SK-N-SH (cell line): ENCODE results near the gene SLC15A2. TPM values are rescaled to one million over a fixed set of nuclear protein-coding genes. Genes with fewer than 3 reads are reported as not detected.

Experiments used
- CTCF ChIA-PET: fragments of 300-600, 350-600 bp; formaldehyde crosslinking; extraction: SDS; loops from one replicate; lab custom pipeline; 2021; lab: Yijun Ruan, JAX
- POLR2A ChIA-PET: fragments of 350-600 bp; sonication (Branson Sonifier 250); formaldehyde crosslinking; extraction: SDS; loops from one replicate; lab custom pipeline; 2020; ENCODE audit warnings: antibody characterized with exemption, inconsistent platforms; lab: Yijun Ruan, JAX
- DNase-seq: peaks from one replicate; pipeline ENCODE4 v3.0.0; 2012
- H2AFZ ChIP-seq: fragments of 200-600 bp; sonication (generic); 2 replicates; pipeline ENCODE4 v1.8.1; 2016; ENCODE audit warnings: antibody characterized with exemption, mild to moderate bottlenecking, low read depth
- H3F3A ChIP-seq: fragments of 200-600 bp; sonication (generic); replicated peaks from 2 replicates; pipeline ENCODE3; 2016; ENCODE audit warnings: antibody characterized with exemption, mild to moderate bottlenecking; ENCODE audit not compliant: insufficient read depth
- H3K27ac ChIP-seq, 2 experiments: fragments of 200-500 bp in 1 of 2; fragments of 200-600 bp in 1 of 2; sonication (Bioruptor generic) in 1 of 2; sonication (generic), shearing (Covaris generic) in 1 of 2; 2 replicates each; pipeline versions ENCODE4 v1.5.1 to v1.6.1; 2014 to 2016; ENCODE audit warnings: low read depth in 2 of 2, inconsistent platforms in 1 of 2, low read length in 1 of 2, mild to moderate bottlenecking in 1 of 2, mixed read lengths in 1 of 2
- H3K27me3 ChIP-seq: fragments of 200-600 bp; sonication (generic), shearing (Covaris generic); 2 replicates; pipeline ENCODE4 v1.6.1; 2016; ENCODE audit warnings: mixed run types; ENCODE audit not compliant: insufficient read depth
- H3K36me3 ChIP-seq, 2 experiments: fragments of 200-500 bp in 1 of 2; fragments of 200-600 bp in 1 of 2; sonication (Bioruptor generic) in 1 of 2; sonication (generic) in 1 of 2; replicated peaks in 1 of 2; 2 replicates each; pipeline versions ENCODE3 to v1.5.1; 2014 to 2016; ENCODE audit warnings: low read length in 1 of 2, mild to moderate bottlenecking in 1 of 2; ENCODE audit not compliant: insufficient read depth in 2 of 2, control insufficient read depth in 1 of 2
- H3K4me1 ChIP-seq, 2 experiments: fragments of 200-500 bp in 1 of 2; fragments of 200-600 bp in 1 of 2; sonication (Bioruptor generic) in 1 of 2; sonication (generic), shearing (Covaris generic) in 1 of 2; 2 replicates each; pipeline versions ENCODE4 v1.5.1 to v1.6.1; 2014 to 2016; ENCODE audit warnings: low read depth in 1 of 2, low read length in 1 of 2, mixed run types in 1 of 2; ENCODE audit not compliant: insufficient read depth in 2 of 2, control insufficient read depth in 1 of 2
- H3K4me2 ChIP-seq: fragments of 200-600 bp; sonication (generic), shearing (Covaris generic); 2 replicates; pipeline ENCODE4 v1.6.1; 2017; ENCODE audit warnings: mixed run types
- H3K4me3 ChIP-seq, 2 experiments: fragments of 200-500 bp in 1 of 2; fragments of 200-600 bp in 1 of 2; sonication (Bioruptor generic) in 1 of 2; sonication (generic), shearing (Covaris generic) in 1 of 2; 2 replicates each; pipeline versions ENCODE4 v1.5.1 to v1.8.1; 2014 to 2016; ENCODE audit warnings: low read depth in 2 of 2, inconsistent platforms in 1 of 2, low read length in 1 of 2, mild to moderate bottlenecking in 1 of 2, mixed read lengths in 1 of 2, moderate library complexity in 1 of 2
- H3K79me2 ChIP-seq: fragments of 200-600 bp; sonication (generic); 2 replicates; pipeline ENCODE4 v1.8.1; 2017; ENCODE audit warnings: mild to moderate bottlenecking; ENCODE audit not compliant: insufficient read depth
- H3K9ac ChIP-seq: fragments of 200-600 bp; sonication (generic); 2 replicates; pipeline ENCODE4 v1.6.1; 2017; ENCODE audit warnings: mixed run types
- H3K9me2 ChIP-seq: fragments of 200-600 bp; sonication (generic); 2 replicates; pipeline ENCODE4 v1.6.1; 2017; ENCODE audit warnings: mixed run types
- H3K9me3 ChIP-seq: fragments of 200-600 bp; sonication (generic); 2 replicates; pipeline ENCODE4 v1.6.1; 2017; ENCODE audit warnings: mixed run types, mild to moderate bottlenecking, moderate library complexity
- H4K20me1 ChIP-seq: fragments of 200-600 bp; sonication (generic); 2 replicates; pipeline ENCODE4 v1.6.1; 2017; ENCODE audit warnings: mild to moderate bottlenecking, mixed run types; ENCODE audit not compliant: insufficient read depth
- CHD2 ChIP-seq: fragments of 150-350 bp; IDR thresholded peaks from 2 replicates; pipeline ENCODE4 v1.6.1; 2018; ENCODE audit warnings: low read length; ENCODE audit not compliant: partially characterized antibody
- CTCF ChIP-seq: fragments of 200-600 bp; sonication (generic); IDR thresholded peaks from 2 replicates; pipeline ENCODE4 v1.6.1; 2017; ENCODE audit warnings: antibody characterized with exemption, mild to moderate bottlenecking, moderate library complexity
- EP300 ChIP-seq, 2 experiments: IDR thresholded peaks; 2 replicates each; pipeline versions ENCODE4 v1.4.0 to v1.6.1; 2012; ENCODE audit warnings: borderline replicate concordance in 1 of 2, low read depth in 1 of 2, low read length in 1 of 2
- FOSL2 ChIP-seq: IDR thresholded peaks from 2 replicates; pipeline ENCODE4 v1.4.0; 2012; ENCODE audit warnings: low read depth, mild to moderate bottlenecking, moderate library complexity, borderline replicate concordance
- GATA2 ChIP-seq: sonication (generic); formaldehyde crosslinking; IDR thresholded peaks from 2 replicates; pipeline ENCODE4 v1.5.0; 2020; ENCODE audit warnings: mild to moderate bottlenecking, missing genetic modification reagents
- IRF3 ChIP-seq: fragments of 150-350 bp; IDR thresholded peaks from 2 replicates; pipeline ENCODE4 v1.6.1; 2016; ENCODE audit warnings: mild to moderate bottlenecking, low read depth, low read length
- MXI1 ChIP-seq: IDR thresholded peaks from 2 replicates; pipeline ENCODE4 v1.6.1; 2012; ENCODE audit warnings: mild to moderate bottlenecking, low read depth, low read length, improper control_type of control experiment
- NRF1 ChIP-seq: IDR thresholded peaks from 2 replicates; pipeline ENCODE4 v1.6.1; 2012; ENCODE audit warnings: low read depth, mild to moderate bottlenecking, low read length
- RAD21 ChIP-seq: IDR thresholded peaks from 2 replicates; pipeline ENCODE4 v1.6.1; 2012; ENCODE audit warnings: mild to moderate bottlenecking, low read length
- RFX5 ChIP-seq: IDR thresholded peaks from 2 replicates; pipeline ENCODE4 v1.6.1; 2012; ENCODE audit warnings: mild to moderate bottlenecking, improper control_type of control experiment, low read length
- SIN3A ChIP-seq: IDR thresholded peaks from 2 replicates; pipeline ENCODE4 v1.6.1; 2012; ENCODE audit warnings: low read depth, mild to moderate bottlenecking, low read length, moderate library complexity, borderline replicate concordance
- SMC3 ChIP-seq: IDR thresholded peaks from 2 replicates; pipeline ENCODE4 v1.6.1; 2012; ENCODE audit warnings: low read depth, low read length, improper control_type of control experiment
- TCF12 ChIP-seq: IDR thresholded peaks from 2 replicates; pipeline ENCODE4 v1.4.0; 2012
- TEAD4 ChIP-seq: IDR thresholded peaks from 2 replicates; pipeline ENCODE4 v1.4.0; 2012; ENCODE audit warnings: mild to moderate bottlenecking, borderline replicate concordance; ENCODE audit not compliant: insufficient read depth
- YY1 ChIP-seq: IDR thresholded peaks from 2 replicates; pipeline ENCODE4 v1.4.0; 2012; ENCODE audit warnings: low read depth, mild to moderate bottlenecking
- WGBS: methylation state at CpG from one replicate; pipeline ENCODE4 v1.1.6; 2017; ENCODE audit warnings: low lambda C conversion rate; 5-methylcytosine and 5-hydroxymethylcytosine counted together
- polyA plus RNA-seq, 3 experiments: library from polyadenylated mRNA; depleted of rRNA; stranded (reverse); fragments of >200 nt; gene quantifications; 2 replicates each; pipeline ENCODE4 v1.2.3, GENCODE V29; 2012

The SLC15A2 gene
- polyA plus RNA-seq, 1 of the 3 experiments (the other 2 are of a cell fraction) = 0.10 TPM

GRCh38 chr3:121895121-121895520 lies 920 bp downstream of the SLC15A2 start:
- TF ChIP-seq SIN3A = no peak
- TF ChIP-seq, all 33 proteins: peak for 0
- H3K4me1 ChIP-seq = no peaks in the 10 kb centered on the region
- H3F3A ChIP-seq = no peaks in the 10 kb centered on the region
- H3K27me3 ChIP-seq = no peaks in the 10 kb centered on the region
- H3K4me2 ChIP-seq = no peak overlapping the region
- no peaks in the 10 kb centered on the region for H3K9me2 ChIP-seq
- no peak for DNase-seq
- no peak overlapping the region for H3K27ac ChIP-seq
- H3K36me3 ChIP-seq = no peaks in the 10 kb centered on the region
- H3K9ac ChIP-seq = no peak overlapping the region
- no peak overlapping the region for H3K4me3 ChIP-seq
- WGBS = 0% methylated on average over 1 of the region's 1 CpG
- H4K20me1 ChIP-seq = no peaks in the 10 kb centered on the region
- no peaks in the 10 kb centered on the region for H3K79me2 ChIP-seq
- CTCF ChIA-PET = no interaction called here
- no peaks in the 10 kb centered on the region for H3K9me3 ChIP-seq
- no peak overlapping the region for H2AFZ ChIP-seq
- POLR2A ChIA-PET = no interaction called here

- Histone ChIP-seq H2AFZ (no peak overlapping the region), H3K9me2 (no peaks in the 10 kb centered on the region), H3K27me3 (no peaks in the 10 kb centered on the region), H3F3A (no peaks in the 10 kb centered on the region), H3K36me3 (no peaks in the 10 kb centered on the region), H3K79me2 (no peaks in the 10 kb centered on the region), H3K9me3 (no peaks in the 10 kb centered on the region), H3K9ac (no peak overlapping the region), H3K4me2 (no peak overlapping the region), H3K27ac (no peak overlapping the region), H3K4me3 (no peak overlapping the region), H4K20me1 (no peaks in the 10 kb centered on the region), H3K4me1 (no peaks in the 10 kb centered on the region)
- no peak for DNase-seq
- TF ChIP-seq CHD2 (no peak), EP300 (IDR thresholded peaks at IDR 0.05; ENCODE audit: borderline replicate concordance in 1 of 2, low read depth in 1 of 2, low read length in 1 of 2) (no peak), IRF3 (no peak), RFX5 (no peak), TCF12 (no peak), RAD21 (no peak), SIN3A (no peak), MXI1 (no peak), GATA2 (CRISPR knock-in tag) (no peak), FOSL2 (no peak), NRF1 (no peak), SMC3 (no peak), YY1 (no peak), TEAD4 (no peak), CTCF (no peak)
- POLR2A ChIA-PET = no interaction called here
- CTCF ChIA-PET = no interaction called here
Measured at GRCh38 chr3:121895736-121896135, 1.5 kb downstream of the SLC15A2 start.
